BLaER1 (cell line): ENCODE measurements around the gene DAB2.
A peak's percentile ranks its signal among the peaks of the same experiment; 100 is the strongest.

ENCODE experiments used
- H3K27ac ChIP-seq: shearing (Covaris generic); formaldehyde crosslinking; 2 replicates; pipeline ENCODE4 v1.8.1; 2022
- H3K27me3 ChIP-seq: shearing (Covaris generic); formaldehyde crosslinking; 2 replicates; pipeline ENCODE4 v1.8.1; 2022
- H3K36me3 ChIP-seq: shearing (Covaris generic); formaldehyde crosslinking; 2 replicates; pipeline ENCODE4 v1.8.1; 2022
- H3K4me1 ChIP-seq: shearing (Covaris generic); formaldehyde crosslinking; 2 replicates; pipeline ENCODE4 v1.8.1; 2022
- H3K4me2 ChIP-seq: shearing (Covaris generic); formaldehyde crosslinking; 2 replicates; pipeline ENCODE4 v1.8.1; 2022
- H3K4me3 ChIP-seq: shearing (Covaris generic); formaldehyde crosslinking; 2 replicates; pipeline ENCODE4 v1.8.1; 2022
- H3K9ac ChIP-seq: shearing (Covaris generic); formaldehyde crosslinking; 2 replicates; pipeline ENCODE4 v1.8.1; 2022
- H3K9me3 ChIP-seq: shearing (Covaris generic); formaldehyde crosslinking; 2 replicates; pipeline ENCODE4 v1.8.1; 2022
- H4K20me1 ChIP-seq: shearing (Covaris generic); formaldehyde crosslinking; 2 replicates; pipeline ENCODE4 v1.8.1; 2022
- Cebpa-rat ChIP-seq: shearing (Covaris generic); IDR thresholded peaks from 2 replicates; pipeline ENCODE4 v1.8.1; 2022

The DAB2 gene

GRCh38 chr5:39439582-39440162 lies 14.9 kb upstream of the DAB2 start:
- no peaks in the 10 kb centered on the region for H3K9me3 ChIP-seq
- no peak for TF ChIP-seq Cebpa-rat
- H3K27me3 ChIP-seq: no peaks in the 10 kb centered on the region
- H3K27ac ChIP-seq: no peak overlapping the region
- no peaks in the 10 kb centered on the region for H3K4me1 ChIP-seq
- no peaks in the 10 kb centered on the region for H4K20me1 ChIP-seq
- no peak overlapping the region for H3K9ac ChIP-seq
- H3K4me3 ChIP-seq: no peak overlapping the region
- no peaks in the 10 kb centered on the region for H3K36me3 ChIP-seq
- no peak overlapping the region for H3K4me2 ChIP-seq

- Histone ChIP-seq H3K27ac (no peak overlapping the region), H3K4me3 (no peak overlapping the region), H3K27me3 (no peaks in the 10 kb centered on the region), H3K9ac (no peak overlapping the region), H3K9me3 (no peaks in the 10 kb centered on the region), H3K4me2 (no peak overlapping the region), H4K20me1 (no peaks in the 10 kb centered on the region), H3K4me1 (no peaks in the 10 kb centered on the region), H3K36me3 (no peaks in the 10 kb centered on the region)
- TF ChIP-seq Cebpa-rat: no peak
Measured at GRCh38 chr5:39437467-39437866, 12.7 kb upstream of the DAB2 start.

GRCh38 chr5:39433848-39434247 lies 9.1 kb upstream of the DAB2 start:
- H3K4me2 ChIP-seq: no peak overlapping the region
- no peaks in the 10 kb centered on the region for H3K27me3 ChIP-seq
- TF ChIP-seq Cebpa-rat: no peak
- H3K4me3 ChIP-seq: no peak overlapping the region
- H4K20me1 ChIP-seq: no peaks in the 10 kb centered on the region
- H3K36me3 ChIP-seq: no peaks in the 10 kb centered on the region
- no peaks in the 10 kb centered on the region for H3K9me3 ChIP-seq
- no peaks in the 10 kb centered on the region for H3K4me1 ChIP-seq
- no peak overlapping the region for H3K27ac ChIP-seq
- H3K9ac ChIP-seq: no peak overlapping the region

GRCh38 chr5:39432696-39433530 lies 8.1 kb upstream of the DAB2 start:
- H3K4me2 ChIP-seq: no peak overlapping the region
- H4K20me1 ChIP-seq: no peaks in the 10 kb centered on the region
- H3K27ac ChIP-seq: no peak overlapping the region
- H3K4me1 ChIP-seq: no peaks in the 10 kb centered on the region
- H3K9me3 ChIP-seq: no peaks in the 10 kb centered on the region
- no peaks in the 10 kb centered on the region for H3K27me3 ChIP-seq
- H3K9ac ChIP-seq: no peak overlapping the region
- no peak for TF ChIP-seq Cebpa-rat
- H3K4me3 ChIP-seq: no peak overlapping the region
- H3K36me3 ChIP-seq: no peaks in the 10 kb centered on the region

- H3K36me3 ChIP-seq: no peaks in the 10 kb centered on the region
- TF ChIP-seq Cebpa-rat: no peak
- no peak overlapping the region for H3K4me3 ChIP-seq
- no peaks in the 10 kb centered on the region for H3K27me3 ChIP-seq
- H3K9ac ChIP-seq: no peak overlapping the region
- no peaks in the 10 kb centered on the region for H3K9me3 ChIP-seq
- H3K4me2 ChIP-seq: no peak overlapping the region
- peaks cover 10% of the 10 kb centered on the region for H3K4me1 ChIP-seq
- H3K27ac ChIP-seq: no peak overlapping the region
- H4K20me1 ChIP-seq: no peaks in the 10 kb centered on the region
Measured at GRCh38 chr5:39430461-39430860, 5.7 kb upstream of the DAB2 start.

- H3K4me2 ChIP-seq: no peak overlapping the region
- peaks cover 19% of the 10 kb centered on the region for H3K4me1 ChIP-seq
- TF ChIP-seq Cebpa-rat: no peak
Measured at GRCh38 chr5:39428640-39429039, 3.9 kb upstream of the DAB2 start.

GRCh38 chr5:39427633-39428032 lies 2.9 kb upstream of the DAB2 start:
- no peak overlapping the region for H3K9ac ChIP-seq
- H3K9me3 ChIP-seq: no peaks in the 10 kb centered on the region
- H4K20me1 ChIP-seq: no peaks in the 10 kb centered on the region
- peaks cover 26% of the 10 kb centered on the region for H3K4me1 ChIP-seq
- H3K4me2 ChIP-seq: no peak overlapping the region
- no peak overlapping the region for H3K4me3 ChIP-seq
- H3K27me3 ChIP-seq: no peaks in the 10 kb centered on the region
- TF ChIP-seq Cebpa-rat: no peak
- H3K27ac ChIP-seq: no peak overlapping the region
- H3K36me3 ChIP-seq: no peaks in the 10 kb centered on the region

More at GRCh38 chr5:39428640-39429039, 3.9 kb upstream of the DAB2 start:
- no peaks in the 10 kb centered on the region for H4K20me1 ChIP-seq
- no peak overlapping the region for H3K27ac ChIP-seq
- no peaks in the 10 kb centered on the region for H3K27me3 ChIP-seq
- H3K9ac ChIP-seq: no peak overlapping the region
- no peaks in the 10 kb centered on the region for H3K9me3 ChIP-seq
- H3K4me3 ChIP-seq: no peak overlapping the region
- no peaks in the 10 kb centered on the region for H3K36me3 ChIP-seq

- Histone ChIP-seq H3K27ac (no peak overlapping the region), H3K36me3 (no peaks in the 10 kb centered on the region), H3K4me1 (peaks cover 29% of the 10 kb centered on the region), H3K9ac (no peak overlapping the region), H3K9me3 (no peaks in the 10 kb centered on the region), H3K27me3 (no peaks in the 10 kb centered on the region), H3K4me3 (no peak overlapping the region), H4K20me1 (no peaks in the 10 kb centered on the region), H3K4me2 (no peak overlapping the region)
- no peak for TF ChIP-seq Cebpa-rat
Measured at GRCh38 chr5:39427229-39427628, 2.4 kb upstream of the DAB2 start.

- no peak for TF ChIP-seq Cebpa-rat
- Histone ChIP-seq H4K20me1 (no peaks in the 10 kb centered on the region), H3K27me3 (no peaks in the 10 kb centered on the region), H3K36me3 (no peaks in the 10 kb centered on the region), H3K27ac (no peak overlapping the region), H3K4me1 (peaks cover 33% of the 10 kb centered on the region), H3K4me3 (no peak overlapping the region), H3K4me2 (no peak overlapping the region), H3K9me3 (no peaks in the 10 kb centered on the region), H3K9ac (no peak overlapping the region)
Measured at GRCh38 chr5:39426746-39427105, 1.9 kb upstream of the DAB2 start.

DNA sequence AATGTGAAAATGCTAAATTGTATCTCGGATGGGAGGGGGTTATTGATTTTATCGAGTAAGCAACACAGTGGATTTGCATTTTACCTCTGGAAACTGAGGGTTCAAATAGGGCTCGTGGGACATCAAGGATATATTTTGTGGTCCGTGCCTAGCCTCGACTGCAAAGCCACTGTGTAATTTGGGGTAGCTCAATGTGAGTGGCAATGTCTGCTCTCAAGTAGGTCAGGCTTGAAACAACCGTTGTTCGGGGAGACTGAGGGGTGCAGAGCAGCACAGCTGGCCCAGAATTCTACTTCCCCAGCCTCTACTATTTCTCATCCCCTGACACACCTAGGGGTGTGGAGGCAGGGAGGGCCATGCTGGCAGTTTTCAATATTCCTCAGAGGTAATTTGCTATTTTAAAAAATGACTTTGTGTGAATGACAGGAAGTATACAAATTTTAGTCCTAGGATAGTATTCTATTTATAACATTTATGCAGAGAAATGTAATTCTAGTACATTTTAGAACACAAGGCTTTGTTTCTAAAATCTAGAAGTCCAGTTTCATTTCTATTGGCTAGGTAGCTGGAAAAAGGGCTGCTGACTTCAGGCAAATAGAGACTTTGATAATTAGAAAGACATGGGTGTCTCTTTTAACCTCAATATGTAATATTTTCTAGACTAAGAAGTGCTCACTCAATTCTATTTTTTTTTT lies 1.4 kb upstream of the DAB2 start:
- TF ChIP-seq Cebpa-rat: no peak
- H3K4me2 ChIP-seq: peak overlapping the region; percentile 80
- no peaks in the 10 kb centered on the region for H3K9me3 ChIP-seq
- peaks cover 38% of the 10 kb centered on the region for H3K4me1 ChIP-seq
- H3K9ac ChIP-seq: no peak overlapping the region
- H3K27ac ChIP-seq: no peak overlapping the region
- H3K4me3 ChIP-seq: peak overlapping the region; percentile 72; the same call in 1 of the 2 replicates
- no peaks in the 10 kb centered on the region for H3K27me3 ChIP-seq
- H3K36me3 ChIP-seq: no peaks in the 10 kb centered on the region
- H4K20me1 ChIP-seq: no peaks in the 10 kb centered on the region
